Activated CD4-positive, CD25-positive, alpha-beta regulatory T cell treated with anti-CD3 and anti-CD28 coated beads, Interleukin-2, amount 50 U/mL, for 16 hours (primary cell): ENCODE measurements around the gene MCAM.
A peak's percentile ranks its signal among the peaks of the same experiment; 100 is the strongest.

ENCODE experiments used
- DNase-seq: peaks from one replicate; pipeline ENCODE4 v3.0.0-alpha.2; 2020; ENCODE audit warnings: low read depth, low spot score

The MCAM gene

DNA sequence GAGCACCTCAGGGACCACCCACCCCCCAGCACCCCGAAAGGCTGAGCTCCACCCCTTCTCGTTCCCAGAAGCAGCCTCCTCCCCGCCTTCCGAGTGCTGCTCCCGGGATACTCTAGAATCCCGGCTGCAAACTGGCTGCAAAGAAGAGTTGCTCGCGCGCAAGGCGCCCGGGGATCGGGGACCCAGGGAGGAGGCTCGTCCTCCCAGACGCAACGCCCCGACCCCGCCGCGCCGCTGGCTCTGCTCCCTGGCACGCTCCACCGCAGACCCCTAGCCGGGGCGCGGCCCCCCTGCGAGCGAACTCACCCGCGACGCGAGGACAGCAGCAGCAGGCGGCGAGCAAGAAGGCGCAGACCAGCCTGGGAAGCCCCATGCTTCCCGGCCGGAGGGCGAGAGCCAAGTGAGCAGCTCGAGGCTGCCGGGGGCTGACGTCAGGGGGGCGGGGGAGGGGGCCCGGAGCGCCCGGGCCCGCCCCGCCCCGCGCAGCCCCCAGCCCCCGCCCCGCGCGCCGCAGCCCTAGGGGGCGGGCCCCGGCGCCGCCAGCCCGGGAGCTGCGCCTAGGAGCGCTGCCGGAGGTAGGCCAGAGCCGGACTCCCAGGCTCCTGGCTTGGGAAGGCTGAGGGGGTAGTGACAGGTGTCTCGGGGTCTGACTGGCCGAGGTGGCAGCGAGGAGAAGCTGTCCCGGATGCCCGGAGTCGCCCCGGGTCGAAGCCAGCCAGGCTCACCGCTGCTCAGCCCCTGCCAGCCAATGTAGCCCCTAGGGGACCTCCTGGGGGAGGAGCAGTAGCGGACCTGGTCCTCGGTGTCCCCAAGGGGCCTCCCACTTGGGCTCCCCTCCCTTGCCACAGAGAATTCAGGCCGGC lies at the start of gene MCAM:
Gene MCAM, minus strand, starts transcription at position 402 of the 863 bp plus-strand sequence. Its CDS starts 29 bp downstream, at position 373.
- DNase-seq = no peak

DNA sequence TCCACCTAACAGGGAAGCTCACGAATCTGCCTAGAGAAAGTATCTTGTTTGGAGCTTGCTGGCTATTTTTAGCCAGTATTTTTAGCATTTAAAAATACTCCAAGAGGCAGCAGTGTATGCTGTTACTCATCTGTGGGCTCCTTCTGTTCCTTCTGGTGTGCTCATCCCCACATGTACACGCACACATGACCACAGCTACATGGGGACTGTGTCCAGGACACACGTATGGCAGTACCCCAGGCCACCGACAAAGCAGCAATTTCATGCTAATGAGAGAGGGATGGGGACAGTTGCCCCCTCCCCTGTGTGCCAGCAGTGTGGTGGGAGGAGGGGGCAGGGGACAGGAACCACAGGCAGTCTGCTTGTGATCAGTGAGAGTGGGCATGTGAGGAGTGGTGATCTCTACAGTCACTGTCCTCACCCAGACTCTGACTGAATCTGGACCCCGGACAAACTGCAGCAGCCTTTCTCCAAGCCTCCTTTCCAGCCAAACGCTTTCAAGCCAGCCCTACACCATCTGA lies 48.2 kb upstream of the MCAM start:
- DNase-seq = no peak

DNA sequence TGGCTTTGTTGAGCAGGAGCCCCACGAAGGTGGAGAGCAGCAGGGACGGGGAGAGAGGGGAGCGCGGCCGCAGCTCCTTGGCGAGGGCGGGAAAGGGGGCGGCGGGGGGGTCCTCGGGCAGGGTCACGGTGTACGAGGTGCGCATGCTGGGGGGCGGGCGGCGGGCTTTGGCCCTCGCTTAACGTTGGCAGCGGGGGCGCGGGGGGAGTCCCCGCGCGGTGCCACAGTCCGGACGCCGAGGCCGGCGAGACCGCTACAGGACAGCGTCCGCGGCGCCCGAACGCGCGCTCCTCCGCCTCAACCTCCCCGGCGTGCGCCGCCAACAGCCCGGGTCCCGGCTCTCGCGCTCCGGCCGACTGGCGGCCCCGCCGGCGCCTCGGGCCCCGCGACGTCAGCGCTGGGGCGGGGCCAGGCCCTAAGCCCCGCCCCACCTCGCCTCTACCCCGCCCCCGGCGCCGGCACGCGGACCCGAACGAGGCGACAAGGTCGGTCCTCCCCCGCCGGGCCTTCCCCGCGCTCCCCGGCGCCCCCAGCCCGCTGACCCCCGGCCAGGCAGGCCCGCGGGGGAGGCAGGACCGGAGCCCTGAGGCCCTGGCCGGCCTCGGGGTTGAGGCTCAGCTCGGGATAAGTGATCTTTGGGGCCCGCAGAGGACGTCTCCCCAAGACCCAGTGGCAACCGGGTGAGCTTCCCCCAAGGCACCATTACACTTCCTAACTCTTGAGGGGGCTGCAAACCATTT lies 47.1 kb upstream of the MCAM start:
- no peak for DNase-seq

DNA sequence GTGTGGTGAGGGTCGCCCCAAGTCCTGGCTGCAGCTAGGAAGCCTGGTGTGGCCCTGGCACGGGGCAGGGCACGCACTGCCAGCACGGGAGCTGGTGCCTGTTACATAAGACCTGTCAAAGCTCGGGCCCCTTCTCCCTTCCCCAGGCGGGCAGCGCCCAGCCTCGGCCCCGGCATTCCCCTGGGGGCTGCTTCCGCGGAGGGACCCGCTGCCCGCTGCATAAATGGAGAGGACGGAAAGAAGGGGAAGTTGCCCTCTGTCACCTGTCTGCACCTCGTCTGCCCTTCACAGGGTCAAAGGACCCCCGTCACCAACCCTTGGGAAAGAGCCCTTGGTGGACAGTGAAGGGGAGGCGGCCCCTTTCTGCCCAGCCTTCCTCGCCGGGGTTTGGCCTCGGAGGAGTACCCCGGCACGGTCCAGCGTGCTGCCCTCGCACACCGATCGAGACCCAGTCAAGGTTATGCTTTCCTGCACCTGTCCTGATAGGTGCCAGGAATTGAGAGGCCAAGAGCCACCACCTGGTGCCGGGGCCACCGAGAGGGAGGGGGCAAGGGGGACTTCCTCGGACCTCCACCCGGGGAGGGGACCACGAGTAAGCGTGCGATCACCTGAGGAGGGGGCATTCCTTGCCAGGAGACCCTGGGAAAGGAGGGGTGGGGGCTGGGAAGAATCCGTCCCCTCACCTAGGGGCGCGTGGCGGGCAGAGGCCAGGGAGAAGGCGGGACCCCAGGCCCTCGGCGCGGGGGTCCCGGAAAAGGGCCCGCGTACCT lies 46.3 kb upstream of the MCAM start:
- DNase-seq = no peak

- DNase-seq = no peak
These were observed 45.8 kb upstream of the MCAM start for GRCh38 chr11:119362741-119363080.

DNA sequence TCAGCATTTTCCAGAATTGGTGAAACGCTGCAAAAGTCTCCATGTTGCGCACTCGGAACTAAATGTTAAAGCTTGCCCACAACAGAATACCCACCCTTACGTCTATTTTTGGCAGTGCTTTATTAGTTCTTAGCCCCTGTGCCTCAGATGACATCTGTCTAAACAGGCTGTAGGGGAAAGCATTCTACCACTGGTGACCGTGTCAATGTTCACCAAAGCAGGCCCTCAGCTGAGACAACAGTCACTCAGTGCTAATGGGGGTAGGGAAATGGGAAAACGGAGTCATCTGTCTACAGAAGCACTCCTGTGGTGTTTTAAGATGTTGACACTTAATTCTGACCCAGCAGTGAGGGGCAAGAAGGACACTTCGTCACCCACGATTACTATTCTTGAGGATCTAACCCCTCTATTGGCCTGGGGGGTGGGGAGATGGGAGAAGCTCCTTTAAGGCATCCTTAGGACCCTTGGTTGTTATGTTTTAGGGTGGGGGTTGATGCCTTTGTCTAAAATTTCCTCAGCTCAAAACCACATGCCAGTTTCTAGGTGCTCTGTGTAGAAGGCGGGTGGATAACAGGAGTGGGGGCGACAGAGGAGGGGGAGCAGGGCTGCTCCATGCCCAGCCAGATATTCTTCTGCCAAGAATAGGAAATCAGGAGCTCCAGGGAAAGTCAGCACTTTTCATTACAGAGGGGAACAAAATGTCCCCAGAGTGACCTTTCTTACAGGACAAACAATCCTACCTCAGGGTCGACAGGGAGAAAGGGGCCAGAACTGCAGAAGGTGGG lies 45.2 kb upstream of the MCAM start:
- no peak for DNase-seq

DNA sequence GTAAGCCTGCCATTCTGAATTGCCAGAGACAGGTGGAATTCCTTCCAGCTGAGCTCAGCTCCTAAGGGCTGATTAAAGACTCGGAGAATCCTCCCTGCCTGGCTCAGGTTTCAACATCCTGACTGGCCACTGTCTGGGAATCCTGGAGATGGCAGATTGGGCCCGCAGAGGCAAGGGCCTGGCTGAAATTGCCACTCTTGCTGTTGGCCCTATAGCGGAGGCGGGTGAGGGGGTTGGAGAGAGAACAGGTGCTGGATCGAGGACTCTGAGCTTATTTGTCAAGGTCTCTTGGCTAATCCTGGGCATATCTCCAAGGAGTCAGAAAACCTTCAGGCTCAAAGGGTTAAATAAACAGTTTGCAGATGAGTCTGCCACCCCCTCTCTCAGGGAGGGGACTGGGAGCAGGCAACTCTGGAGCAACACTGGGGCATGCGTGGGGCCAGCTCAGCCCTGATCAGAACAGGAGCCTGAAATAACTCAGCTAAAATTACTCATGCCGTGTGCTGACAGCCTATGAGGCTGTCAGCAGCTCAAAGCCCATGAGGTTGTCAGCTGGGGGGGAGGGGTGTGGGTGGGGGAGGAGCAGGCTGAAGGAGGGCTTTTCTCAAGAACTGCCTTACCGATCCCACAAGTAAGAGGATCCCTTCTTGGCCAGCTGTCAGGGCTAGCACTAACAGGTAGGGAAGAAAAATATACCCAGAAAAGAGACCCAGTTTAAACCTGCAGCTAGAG lies 44.3 kb upstream of the MCAM start:
- DNase-seq = no peak

DNA sequence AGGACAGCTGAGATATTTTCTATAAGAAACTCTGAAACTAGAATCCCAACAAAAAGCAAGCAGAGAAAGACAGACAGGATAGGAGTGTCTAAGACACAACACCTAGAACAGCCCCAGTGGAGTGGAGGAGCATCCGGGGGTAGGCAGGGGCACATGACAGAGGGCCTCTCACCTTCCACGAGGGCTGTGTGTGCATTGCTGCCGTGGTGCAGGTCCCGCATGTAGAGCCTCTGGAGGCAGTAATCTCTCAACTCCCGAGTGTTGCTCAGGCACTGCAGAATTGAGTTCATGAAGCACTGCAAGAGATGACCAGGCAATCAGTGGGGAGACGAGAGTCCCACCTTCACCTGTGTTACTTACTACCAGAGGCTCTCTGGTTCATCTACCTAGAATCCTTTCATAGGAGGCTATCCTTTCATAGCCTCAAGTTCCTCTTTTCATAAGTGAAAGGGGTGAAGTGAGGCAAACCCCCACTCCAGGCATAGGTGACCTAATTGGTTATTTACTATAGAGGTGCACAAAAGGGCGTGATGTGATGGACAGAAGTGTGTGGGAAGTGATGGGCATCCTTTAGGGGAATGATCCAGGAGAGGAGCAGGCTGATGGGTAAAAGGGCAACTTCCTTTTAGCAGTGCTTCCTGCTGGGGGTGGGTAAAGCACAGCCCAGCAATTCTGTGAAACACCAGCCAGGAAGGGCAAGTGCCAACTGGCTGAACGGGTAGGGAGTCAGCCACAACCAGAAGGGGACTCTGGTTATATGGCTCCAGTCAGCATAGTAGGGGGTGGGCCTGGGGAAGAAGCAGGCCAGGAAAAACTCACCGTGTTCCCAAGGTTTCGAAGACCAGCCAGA lies 42.7 kb upstream of the MCAM start:
- DNase-seq = no peak

DNA sequence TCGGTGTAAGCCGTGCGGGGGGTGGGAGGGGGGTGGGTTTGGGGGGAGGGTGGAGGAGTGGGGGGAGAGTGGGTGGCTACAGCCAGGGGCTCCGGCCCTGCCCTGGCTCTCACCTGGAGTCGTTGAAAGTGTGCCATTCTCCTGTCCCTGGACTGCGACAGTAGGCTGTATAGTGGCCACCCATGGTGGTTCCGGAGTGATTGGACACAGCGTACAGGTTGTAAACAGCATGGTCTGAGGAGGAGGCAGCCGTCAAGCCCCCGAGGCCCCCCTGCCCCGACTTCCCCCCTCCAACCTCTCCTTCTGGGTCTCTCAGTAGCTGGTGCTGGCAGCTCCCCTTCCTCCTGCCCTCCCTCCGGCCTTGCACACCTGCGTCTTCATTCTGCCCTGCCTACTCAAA lies 40.1 kb upstream of the MCAM start:
- DNase-seq = no peak

- peak; percentile 34 for DNase-seq
These were observed 39.6 kb upstream of the MCAM start for GRCh38 chr11:119356349-119357031.

DNA sequence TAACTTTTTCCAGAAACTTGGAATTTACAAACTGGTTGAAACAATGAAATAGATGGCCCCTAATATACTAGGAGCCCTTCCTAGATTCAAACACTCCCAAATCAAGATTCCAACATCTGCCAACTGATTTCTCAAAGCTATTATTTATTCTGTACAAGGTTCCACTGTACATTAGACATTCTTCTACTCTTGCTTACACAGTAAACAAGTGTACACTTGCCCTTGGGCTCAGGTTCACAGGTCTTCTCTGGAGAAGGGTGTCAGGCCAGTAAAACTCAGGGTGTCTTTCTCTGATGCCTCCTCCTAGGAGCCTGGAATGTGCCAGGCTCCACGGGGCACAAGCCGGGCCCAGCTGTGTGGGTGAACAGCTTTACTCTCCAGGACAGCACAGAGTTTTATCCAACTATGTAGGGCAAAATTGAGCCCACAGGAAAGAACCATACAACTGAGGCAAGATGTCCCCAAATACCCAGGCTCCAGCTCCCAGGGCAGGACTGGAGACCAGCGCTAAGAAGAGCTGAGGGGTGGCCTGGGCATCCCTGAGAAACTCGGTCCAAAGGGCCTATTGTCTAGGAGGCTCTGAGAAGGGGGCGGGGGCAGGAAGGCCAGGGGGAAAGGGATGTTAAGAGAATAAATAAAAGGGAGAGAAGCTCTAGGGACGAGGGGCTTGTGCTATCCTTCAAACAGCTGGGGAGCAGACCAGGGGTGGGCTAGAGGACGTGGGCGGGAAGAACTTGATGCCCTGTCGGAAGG lies 38.3 kb upstream of the MCAM start:
- no peak for DNase-seq

DNA sequence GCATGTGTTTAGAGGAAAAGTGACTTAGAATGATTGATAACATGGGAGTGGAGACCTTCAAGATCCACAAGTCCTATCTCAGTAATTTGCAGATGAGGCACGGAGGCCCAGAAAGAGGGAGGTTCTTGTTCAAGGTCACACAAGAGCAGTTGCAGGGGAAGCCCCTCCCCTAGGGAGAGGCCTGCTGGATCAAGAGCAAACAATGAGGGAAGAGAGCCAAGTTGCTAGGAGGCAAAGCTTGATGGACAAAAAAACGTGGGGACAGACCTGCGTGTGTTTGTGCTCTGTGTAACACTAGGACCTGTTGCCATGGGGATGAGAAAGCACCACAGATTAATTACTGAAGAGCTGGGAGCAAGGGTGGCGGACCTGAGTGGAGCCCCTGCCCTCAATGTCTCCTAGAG lies 35.9 kb upstream of the MCAM start:
- no peak for DNase-seq

DNA sequence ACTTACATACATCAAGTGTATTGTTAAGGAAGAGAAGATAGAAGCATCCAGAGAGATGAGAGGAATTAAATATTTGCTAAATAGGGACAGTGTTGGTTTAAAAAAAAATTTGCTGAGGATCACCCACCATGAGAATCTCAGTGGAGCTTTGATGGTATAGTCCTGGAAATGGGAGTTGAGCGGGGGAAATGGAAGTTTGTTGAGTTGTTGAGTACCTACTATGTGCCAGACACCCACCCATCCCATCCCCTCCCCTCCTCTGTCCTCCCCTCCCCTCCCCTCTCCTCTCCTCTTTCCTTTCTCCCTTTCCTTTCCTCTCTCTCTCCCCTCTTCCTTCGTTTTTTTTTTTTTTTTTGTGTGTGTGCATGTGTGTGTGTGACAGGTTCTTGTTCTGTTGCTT lies 34.3 kb upstream of the MCAM start:
- DNase-seq = no peak

DNA sequence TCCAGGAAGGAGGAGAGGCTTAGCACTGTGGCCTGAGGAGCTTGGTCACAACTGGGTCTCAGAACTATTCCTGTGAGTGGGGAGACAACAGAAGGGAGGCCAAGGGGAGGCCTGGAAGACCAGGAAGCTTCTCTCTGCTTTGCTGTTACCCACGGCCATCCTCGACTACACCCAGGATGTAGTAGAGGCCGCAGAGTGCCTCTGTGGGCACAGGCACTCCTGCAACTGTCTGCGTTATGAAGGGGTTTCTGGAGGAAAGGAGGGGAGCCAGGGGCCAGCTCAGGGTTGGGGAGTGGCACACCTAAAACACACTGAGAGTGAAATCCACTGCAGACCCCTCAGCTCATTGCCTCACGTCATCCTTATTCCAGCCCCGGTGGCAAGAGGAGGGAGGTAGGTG lies 33.4 kb upstream of the MCAM start:
- DNase-seq = no peak

- no peak for DNase-seq
These were observed 31.1 kb upstream of the MCAM start for GRCh38 chr11:119347940-119348605.

DNA sequence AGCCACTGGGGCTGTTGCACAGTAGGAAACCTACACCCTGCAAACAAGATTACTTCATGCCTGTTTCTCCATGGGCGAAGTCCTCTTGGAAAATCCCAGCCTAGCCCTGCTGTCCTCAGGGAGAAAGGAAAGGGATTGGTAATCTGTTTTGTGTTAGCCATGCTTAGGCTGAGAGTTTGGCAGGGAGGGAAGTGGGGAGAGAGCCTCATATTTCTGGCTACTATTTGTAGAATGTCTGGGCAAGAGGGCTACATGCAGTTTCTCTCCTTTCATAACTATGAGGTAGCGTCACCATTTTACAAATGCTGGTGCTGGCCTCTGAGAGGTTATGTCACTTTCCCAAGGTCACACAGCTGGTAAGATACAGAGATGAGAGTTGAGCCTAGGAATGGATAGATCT lies 30.3 kb upstream of the MCAM start:
- no peak for DNase-seq

DNA sequence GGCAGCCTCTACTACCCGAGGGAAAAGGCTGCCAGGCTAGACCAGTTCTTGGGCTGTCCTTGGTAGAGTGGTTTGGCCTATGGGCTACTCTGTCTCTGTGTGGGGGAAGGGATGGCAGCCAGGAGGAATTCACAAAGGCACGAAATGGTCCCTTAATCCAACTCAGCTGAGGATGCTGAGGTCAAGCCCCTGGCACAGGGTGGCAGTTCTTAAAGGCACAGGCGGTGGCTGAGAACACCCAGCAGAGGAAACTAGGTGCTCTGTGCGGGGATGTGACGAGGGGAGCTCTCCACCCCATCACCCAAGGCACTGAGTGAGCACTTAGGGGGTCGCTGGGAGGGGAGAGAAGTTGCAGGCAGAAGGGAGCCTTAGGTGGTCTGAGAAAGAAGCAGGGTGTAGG lies 29.7 kb upstream of the MCAM start, which contains the start of gene MFRP:
Gene MFRP, minus strand, starts transcription at position 101 of the 400 bp plus-strand sequence. CDS start 192 bp downstream, outside the sequence.
- DNase-seq = no peak

GRCh38 chr11:119345685-119346084 lies 28.8 kb upstream of the MCAM start:
- DNase-seq = no peak
